HepG2 (cell line): ENCODE data around the gene EXOC1. TPM values are rescaled to one million over a fixed set of nuclear protein-coding genes. Genes with fewer than 3 reads are reported as not detected.

Experiments
- ATAC-seq: fragments of 200-7000 bp; cut with Tn5 transposase; 3 replicates; pipeline ENCODE4 v1.9.1; 2020; ENCODE audit warnings: mild to moderate bottlenecking, moderate library complexity
- BruUV-seq: library from RNA; stranded (reverse); fragments of 400-500 nt; replicated peaks from 2 replicates; lab custom pipeline; 2021; lab: Mats Ljungman, UMichigan
- CTCF ChIA-PET: fragments of 300-600 bp; formaldehyde crosslinking; extraction: SDS; loops from one replicate; lab custom pipeline; 2021; ENCODE audit warnings: low total read pairs, inconsistent platforms, low intra/inter-chr PET ratio; lab: Yijun Ruan, JAX
- POLR2A ChIA-PET: fragments of 350-600 bp; sonication (Branson Sonifier 250); formaldehyde crosslinking; loops from one replicate; lab custom pipeline; 2020; ENCODE audit warnings: antibody characterized with exemption, inconsistent platforms; lab: Yijun Ruan, JAX
- DNase-seq: peaks from one replicate; pipeline ENCODE4 v3.0.0-alpha.2; 2015; ENCODE audit warnings: low spot score
- FAIRE-seq: peaks from 3 replicates; lab custom pipeline; 2011; peaks lifted over from hg19 to GRCh38; lab: Jason Lieb, UNC
- H2AFZ ChIP-seq: one replicate; pipeline ENCODE4 v1.6.1; 2011; ENCODE audit warnings: low read length, inconsistent platforms
- H3K27ac ChIP-seq: fragments of 300-600 bp; 3 replicates; pipeline ENCODE4 v1.8.0; 2011; ENCODE audit warnings: mixed run types, mild to moderate bottlenecking, mixed read lengths, low read length, inconsistent platforms; ENCODE audit not compliant: insufficient read depth; ENCODE audit errors: extremely low read length
- H3K27me3 ChIP-seq, 2 experiments: fragments of 200-600 bp in 1 of 2; 2 replicates in 1 of 2; 3 replicates in 1 of 2; pipeline versions ENCODE4 v1.6.0 to v1.8.0; 2011; ENCODE audit warnings: low read length in 2 of 2, mild to moderate bottlenecking in 2 of 2, moderate library complexity in 2 of 2, inconsistent platforms in 1 of 2; ENCODE audit not compliant: insufficient read depth in 2 of 2, control insufficient read depth in 1 of 2
- H3K36me3 ChIP-seq, 2 experiments: fragments of 200-600 bp in 1 of 2; replicated peaks in 1 of 2; 2 replicates in 1 of 2; 3 replicates in 1 of 2; pipeline versions ENCODE4 v1.5.1 to v1.8.0; 2011; ENCODE audit warnings: low read length in 2 of 2, inconsistent platforms in 1 of 2; ENCODE audit not compliant: insufficient read depth in 2 of 2, control insufficient read depth in 1 of 2
- H3K4me1 ChIP-seq: 2 replicates; pipeline ENCODE4 v1.5.1; 2012; ENCODE audit warnings: low read length, inconsistent platforms; ENCODE audit not compliant: insufficient read depth
- H3K4me2 ChIP-seq: 2 replicates; pipeline ENCODE4 v1.6.0; 2011; ENCODE audit warnings: low read depth, low read length, inconsistent platforms
- H3K4me3 ChIP-seq, 3 experiments: fragments of 200-600 bp in 1 of 3; sonication (generic), shearing (Covaris generic) in 1 of 3; replicated peaks in 1 of 3; 2 replicates each; pipeline ENCODE4 v1.5.1; 2011 to 2016; ENCODE audit warnings: low read length in 3 of 3, inconsistent platforms in 2 of 3, low read depth in 2 of 3, mild to moderate bottlenecking in 2 of 3, control low read depth in 1 of 3, mixed read lengths in 1 of 3; ENCODE audit not compliant: insufficient read depth in 1 of 3
- H3K79me2 ChIP-seq: one replicate; pipeline ENCODE4 v1.6.1; 2011; ENCODE audit warnings: low read length, inconsistent platforms; ENCODE audit not compliant: insufficient read depth
- H3K9ac ChIP-seq: 2 replicates; pipeline ENCODE4 v1.6.0; 2011; ENCODE audit warnings: mild to moderate bottlenecking, low read depth, low read length, inconsistent platforms; ENCODE audit not compliant: insufficient read depth
- H3K9me3 ChIP-seq: 2 replicates; pipeline ENCODE4 v1.5.1; 2012; ENCODE audit warnings: mild to moderate bottlenecking, low read length
- H4K20me1 ChIP-seq: 2 replicates; pipeline ENCODE4 v1.6.0; 2011; ENCODE audit warnings: inconsistent platforms, mild to moderate bottlenecking, low read length, moderate library complexity; ENCODE audit not compliant: insufficient read depth
- BHLHE40 ChIP-seq: IDR thresholded peaks from 2 replicates; pipeline ENCODE4 v1.6.1; 2011; ENCODE audit warnings: low read length, improper control_type of control experiment
- EED ChIP-seq: sonication (generic); formaldehyde crosslinking; IDR thresholded peaks from 2 replicates; pipeline ENCODE4 v1.5.0; 2020; ENCODE audit warnings: mild to moderate bottlenecking, missing genetic modification reagents
- HNRNPH1 ChIP-seq: fragments of 200-400 bp; formaldehyde crosslinking; optimal IDR thresholded peaks from 2 replicates; pipeline ENCODE3; 2017; ENCODE audit warnings: mild to moderate bottlenecking, low read depth, low read length
- KDM4B ChIP-seq: sonication (generic); formaldehyde crosslinking; IDR thresholded peaks from 2 replicates; pipeline ENCODE4 v1.4.0; 2020; ENCODE audit warnings: missing genetic modification reagents
- MAFF ChIP-seq: IDR thresholded peaks from 2 replicates; pipeline ENCODE4 v1.6.1; 2011; ENCODE audit warnings: low read depth, low read length, improper control_type of control experiment
- NONO ChIP-seq, 2 experiments: fragments of 450-650 bp in 1 of 2; sonication (generic) in 1 of 2; formaldehyde crosslinking in 1 of 2; IDR thresholded peaks in 1 of 2; conservative IDR thresholded peaks in 1 of 2; 2 replicates each; pipeline versions ENCODE4 v1.6.1 to v1.8.0; 2017 to 2022; ENCODE audit warnings: mild to moderate bottlenecking in 1 of 2, missing genetic modification reagents in 1 of 2, moderate library complexity in 1 of 2
- SETDB1 ChIP-seq: sonication (generic); formaldehyde crosslinking; IDR thresholded peaks from 2 replicates; pipeline ENCODE4 v1.5.1; 2020; ENCODE audit warnings: missing genetic modification reagents, mild to moderate bottlenecking, borderline replicate concordance
- SNAI1 ChIP-seq: sonication (generic); formaldehyde crosslinking; IDR thresholded peaks from 2 replicates; pipeline ENCODE4 v1.5.0; 2020; ENCODE audit warnings: mild to moderate bottlenecking, missing genetic modification reagents, borderline replicate concordance
- SNAPC4 ChIP-seq: sonication (generic); formaldehyde crosslinking; IDR thresholded peaks from 2 replicates; pipeline ENCODE4 v1.4.0; 2020; ENCODE audit warnings: mild to moderate bottlenecking, missing genetic modification reagents
- SUZ12 ChIP-seq: fragments of 150-350 bp; IDR thresholded peaks from 2 replicates; pipeline ENCODE4 v1.6.1; 2014; ENCODE audit warnings: low read depth, low read length
- ZNF143 ChIP-seq: sonication (generic); formaldehyde crosslinking; IDR thresholded peaks from 2 replicates; pipeline ENCODE4 v1.4.0; 2020; ENCODE audit warnings: missing genetic modification reagents
- ZNF530 ChIP-seq: sonication (generic); formaldehyde crosslinking; IDR thresholded peaks from 2 replicates; pipeline ENCODE4 v1.5.0; 2020; ENCODE audit warnings: low read depth, mild to moderate bottlenecking, missing genetic modification reagents
- ZNF75D ChIP-seq: sonication (generic); formaldehyde crosslinking; IDR thresholded peaks from 2 replicates; pipeline ENCODE4 v1.8.1; 2023; ENCODE audit warnings: missing genetic modification reagents, mild to moderate bottlenecking, borderline replicate concordance
- ZNF839 ChIP-seq: sonication (generic); formaldehyde crosslinking; IDR thresholded peaks from 2 replicates; pipeline ENCODE4 v1.4.0; 2020; ENCODE audit warnings: missing genetic modification reagents, mild to moderate bottlenecking, borderline replicate concordance
- WGBS: methylation state at CpG from one replicate; pipeline ENCODE4 v1.1.6; 2017; ENCODE audit warnings: low lambda C conversion rate; 5-methylcytosine and 5-hydroxymethylcytosine counted together
- in situ Hi-C: cut with HindIII; loops from 2 replicates; pipeline ENCODE4 v1.10.0; 2017; ENCODE audit warnings: low pct_unique_long_range_greater_than_20kb; ENCODE audit not compliant: extremely low pct_ligation_motif_present
- intact Hi-C: fragments of 100-400 bp; cut with micrococcal nuclease; formaldehyde crosslinking; loops from one replicate; pipeline ENCODE4 v1.10.0; 2022; ENCODE audit not compliant: unreplicated experiment
- polyA plus RNA-seq, 8 experiments: library from polyadenylated mRNA; depleted of rRNA in 3 of 8; stranded (reverse) in 7 of 8; unstranded in 1 of 8; fragments of >200 nt; fragmentation: Illumina TruSeq in 4 of 8; extraction: Trizol in 4 of 8; gene quantifications; 2 replicates each; pipeline versions ENCODE4 v1.2.1 to v1.2.3, GENCODE V29; 2011 to 2016; ENCODE audit warnings: low read depth in 4 of 8, missing spikeins in 1 of 8, mixed read lengths in 1 of 8; ENCODE audit not compliant: insufficient read depth in 1 of 8
- total RNA-seq, 5 experiments: library from RNA; depleted of rRNA; stranded (reverse); fragments of >200 nt; fragmentation: Illumina TruSeq; extraction: Trizol; gene quantifications; 2 replicates each; pipeline ENCODE4 v1.2.3, GENCODE V29; 2016; ENCODE audit warnings: low read depth in 1 of 5
- TF ChIP-seq, protein P1 (sequence below): sonication (generic); formaldehyde crosslinking; IDR thresholded peaks from 2 replicates; pipeline ENCODE4 v1.4.0; 2020; ENCODE audit warnings: missing genetic modification reagents, borderline replicate concordance
- TF ChIP-seq, protein P2 (sequence below): sonication (generic); formaldehyde crosslinking; IDR thresholded peaks from 2 replicates; pipeline ENCODE4 v1.8.0; 2022; ENCODE audit warnings: low read depth, missing genetic modification reagents
- TF ChIP-seq, protein P3 (sequence below): sonication (generic); formaldehyde crosslinking; IDR thresholded peaks from 2 replicates; pipeline ENCODE4 v1.8.1; 2023; ENCODE audit warnings: mild to moderate bottlenecking, inconsistent platforms, moderate library complexity, missing genetic modification reagents, borderline replicate concordance

EXOC1 gene
- total and polyA plus RNA-seq, 2 of the 13 experiments (the other 11 are each of a cell fraction or from before 2014, with no cell fraction given) = 9.1 to 18.4 TPM

DNA sequence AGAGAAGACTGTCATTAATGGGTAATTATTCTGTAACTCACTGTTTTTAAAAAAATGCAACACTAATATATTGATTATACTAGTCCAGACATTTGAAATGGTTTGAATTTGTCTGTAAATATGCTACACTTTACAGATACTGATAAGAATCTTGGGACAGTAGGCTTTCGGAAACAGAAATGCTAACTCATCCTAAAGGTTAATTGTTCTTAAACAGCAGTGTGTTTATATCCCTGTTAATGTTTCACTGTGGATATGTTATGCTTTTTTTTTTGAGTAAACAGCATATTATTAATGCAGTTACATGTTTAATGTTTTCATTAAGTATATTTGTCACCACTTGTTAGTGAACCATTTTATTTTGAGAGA, 31.4 kb downstream of the EXOC1 start:
- H2AFZ ChIP-seq = no peak overlapping the region
- POLR2A ChIA-PET = no interaction called here
- no peak for TF ChIP-seq BHLHE40
- no peak for TF ChIP-seq ZNF75D
- no peak for TF ChIP-seq ZNF143 (CRISPR knock-in tag)
- TF ChIP-seq MAFF = no peak
- TF ChIP-seq, protein P1, sequence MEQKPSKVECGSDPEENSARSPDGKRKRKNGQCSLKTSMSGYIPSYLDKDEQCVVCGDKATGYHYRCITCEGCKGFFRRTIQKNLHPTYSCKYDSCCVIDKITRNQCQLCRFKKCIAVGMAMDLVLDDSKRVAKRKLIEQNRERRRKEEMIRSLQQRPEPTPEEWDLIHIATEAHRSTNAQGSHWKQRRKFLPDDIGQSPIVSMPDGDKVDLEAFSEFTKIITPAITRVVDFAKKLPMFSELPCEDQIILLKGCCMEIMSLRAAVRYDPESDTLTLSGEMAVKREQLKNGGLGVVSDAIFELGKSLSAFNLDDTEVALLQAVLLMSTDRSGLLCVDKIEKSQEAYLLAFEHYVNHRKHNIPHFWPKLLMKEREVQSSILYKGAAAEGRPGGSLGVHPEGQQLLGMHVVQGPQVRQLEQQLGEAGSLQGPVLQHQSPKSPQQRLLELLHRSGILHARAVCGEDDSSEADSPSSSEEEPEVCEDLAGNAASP (CRISPR knock-in tag) = no peak
- TF ChIP-seq, protein P2, sequence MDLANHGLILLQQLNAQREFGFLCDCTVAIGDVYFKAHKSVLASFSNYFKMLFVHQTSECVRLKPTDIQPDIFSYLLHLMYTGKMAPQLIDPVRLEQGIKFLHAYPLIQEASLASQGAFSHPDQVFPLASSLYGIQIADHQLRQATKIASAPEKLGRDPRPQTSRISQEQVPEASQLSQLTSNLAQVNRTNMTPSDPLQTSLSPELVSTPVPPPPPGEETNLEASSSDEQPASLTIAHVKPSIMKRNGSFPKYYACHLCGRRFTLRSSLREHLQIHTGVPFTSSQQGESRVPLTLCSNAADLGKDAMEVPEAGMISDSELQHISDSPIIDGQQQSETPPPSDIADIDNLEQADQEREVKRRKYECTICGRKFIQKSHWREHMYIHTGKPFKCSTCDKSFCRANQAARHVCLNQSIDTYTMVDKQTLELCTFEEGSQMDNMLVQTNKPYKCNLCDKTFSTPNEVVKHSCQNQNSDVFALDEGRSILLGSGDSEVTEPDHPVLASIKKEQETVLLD = no peak
- no peak for TF ChIP-seq EED (CRISPR knock-in tag)
- no peak for TF ChIP-seq KDM4B (CRISPR knock-in tag)
- TF ChIP-seq SUZ12 = no peak
- TF ChIP-seq ZNF839 (CRISPR knock-in tag) = no peak
- TF ChIP-seq, protein P3, sequence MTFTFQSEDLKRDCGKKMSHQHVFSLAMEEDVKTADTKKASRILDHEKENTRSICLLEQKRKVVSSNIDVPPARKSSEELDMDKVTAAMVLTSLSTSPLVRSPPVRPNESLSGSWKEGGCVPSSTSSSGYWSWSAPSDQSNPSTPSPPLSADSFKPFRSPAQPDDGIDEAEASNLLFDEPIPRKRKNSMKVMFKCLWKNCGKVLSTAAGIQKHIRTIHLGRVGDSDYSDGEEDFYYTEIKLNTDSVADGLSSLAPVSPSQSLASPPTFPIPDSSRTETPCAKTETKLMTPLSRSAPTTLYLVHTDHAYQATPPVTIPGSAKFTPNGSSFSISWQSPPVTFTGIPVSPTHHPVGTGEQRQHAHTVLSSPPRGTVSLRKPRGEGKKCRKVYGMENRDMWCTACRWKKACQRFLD (CRISPR knock-in tag) = no peak
- no peak for TF ChIP-seq ZNF530 (CRISPR knock-in tag)
- TF ChIP-seq SNAI1 (CRISPR knock-in tag) = no peak
- no peak for TF ChIP-seq HNRNPH1
- TF ChIP-seq NONO (IDR thresholded peaks at IDR 0.05) = no peak
- TF ChIP-seq NONO (CRISPR knock-in tag; conservative IDR thresholded peaks at IDR 0.05) = no peak
- TF ChIP-seq SNAPC4 (CRISPR knock-in tag) = no peak
- no peak for TF ChIP-seq SETDB1 (CRISPR knock-in tag)

More for the DNA sequence above, 31.4 kb downstream of the EXOC1 start:
- Histone ChIP-seq H3K27ac (no peak overlapping the region), H3K9ac (no peak overlapping the region), H3K79me2 (no peaks in the 10 kb centered on the region), H3K27me3 (no peaks in the 10 kb centered on the region), H3K9me3 (peaks cover 12% of the 10 kb centered on the region; the same call in 1 of the 2 replicates), H3K4me3 (no peak overlapping the region), H4K20me1 (no peaks in the 10 kb centered on the region), H3K4me2 (no peak overlapping the region), H3K36me3 (peaks cover 0 to 12% of the 10 kb centered on the region in 2 experiments), H3K4me1 (no peaks in the 10 kb centered on the region)
- intact Hi-C loops (no loop called here), in situ Hi-C loops (no loop called here)
- BruUV-seq = no TSS peak
- CTCF ChIA-PET = no interaction called here
- 79% methylated on average over 1 of the region's 1 CpG for WGBS
- ATAC-seq (no peak), DNase-seq (no peak), FAIRE-seq (no peak)
